ENCODE data around the gene SLC7A9.

- TF ChIP-seq TAF1 (IDR thresholded peaks at IDR 0.05; ENCODE audit: borderline replicate concordance, insufficient read depth, low read length) (no peak), SIN3A (IDR thresholded peaks at IDR 0.05; ENCODE audit: borderline replicate concordance, insufficient read depth, low read length) (no peak), POLR2AphosphoS5 (IDR thresholded peaks at IDR 0.05; ENCODE audit: low read depth, low read length) (no peak), REST (IDR thresholded peaks at IDR 0.05; ENCODE audit: insufficient read depth in 1 of 2, low read depth in 2 of 2, low read length in 2 of 2) (no peak)
These were observed 88.3 kb downstream of the SLC7A9 start for GRCh38 chr19:32781280-32781679.
